ENCODE measurements around the gene COG8. TPM values are rescaled to one million over a fixed set of nuclear protein-coding genes. Genes with fewer than 3 reads are reported as not detected.

COG8 gene
- total and polyA plus RNA-seq, 2 experiments from 2014 or later, result 30.2 to 41.5 TPM

- peak overlapping the region; percentile 84 for H3K4me2 ChIP-seq
- TF ChIP-seq CTCF (IDR thresholded peaks at IDR 0.05; ENCODE audit: poor library complexity) (no peak), EZH2phosphoT487 (IDR thresholded peaks at IDR 0.05; ENCODE audit: low read depth, severe bottlenecking, unreplicated experiment) (no peak), EZH2 (IDR thresholded peaks at IDR 0.05; ENCODE audit: borderline replicate concordance) (no peak)
- H3K27me3 ChIP-seq, result no peaks in the 10 kb centered on the region
- H3K79me2 ChIP-seq, result peaks cover 71% of the 10 kb centered on the region
- WGBS (ENCODE audit: low lambda C conversion rate, missing lambda C conversion rate), result 97% methylated on average over 14 of the region's 14 CpGs
- H4K20me1 ChIP-seq (ENCODE audit: insufficient read depth, poor library complexity, severe bottlenecking), result peaks cover 5% of the 10 kb centered on the region
- no peaks in the 10 kb centered on the region for H3K36me3 ChIP-seq (replicated peaks; ENCODE audit: insufficient read depth, low read depth)
- H3K9me2 ChIP-seq (replicated peaks; ENCODE audit: insufficient read depth), result no peaks in the 10 kb centered on the region
- H3K4me3 ChIP-seq, result no peak overlapping the region
- H3K27ac ChIP-seq, result peak overlapping the region; percentile 80
- no peaks in the 10 kb centered on the region for H3K9me3 ChIP-seq (ENCODE audit: low read depth)
- H3K4me1 ChIP-seq (ENCODE audit: insufficient read depth), result peaks cover 35% of the 10 kb centered on the region
- H2AFZ ChIP-seq, result no peak overlapping the region
- DNase-seq (ENCODE audit: low spot score), result no peak
These were observed 11.6 kb downstream of the COG8 start for GRCh38 chr16:69327585-69328310.

- Histone ChIP-seq H3K4me3 (no peak overlapping the region), H3K27ac (peak overlapping the region; percentile 86), H4K20me1 (ENCODE audit: insufficient read depth, poor library complexity, severe bottlenecking) (peaks cover 5% of the 10 kb centered on the region), H3K79me2 (peaks cover 71% of the 10 kb centered on the region), H3K9me2 (replicated peaks; ENCODE audit: insufficient read depth) (no peaks in the 10 kb centered on the region), H3K4me2 (peak overlapping the region; percentile 55), H3K4me1 (ENCODE audit: insufficient read depth) (peaks cover 35% of the 10 kb centered on the region), H3K9me3 (ENCODE audit: low read depth) (no peaks in the 10 kb centered on the region), H3K27me3 (no peaks in the 10 kb centered on the region), H2AFZ (no peak overlapping the region), H3K36me3 (replicated peaks; ENCODE audit: insufficient read depth, low read depth) (no peaks in the 10 kb centered on the region)
- no peak for TF ChIP-seq EZH2phosphoT487 (IDR thresholded peaks at IDR 0.05; ENCODE audit: low read depth, severe bottlenecking, unreplicated experiment)
- no peak for TF ChIP-seq CTCF (IDR thresholded peaks at IDR 0.05; ENCODE audit: poor library complexity)
- no peak for TF ChIP-seq EZH2 (IDR thresholded peaks at IDR 0.05; ENCODE audit: borderline replicate concordance)
- DNase-seq (ENCODE audit: low spot score), result peak; percentile 70
- WGBS (ENCODE audit: low lambda C conversion rate, missing lambda C conversion rate), result 67% methylated on average over 7 of the region's 7 CpGs
These were observed 13.0 kb downstream of the COG8 start for GRCh38 chr16:69326172-69326873.

- Histone ChIP-seq H3K79me2 (peaks cover 71% of the 10 kb centered on the region), H3K9me2 (replicated peaks; ENCODE audit: insufficient read depth) (no peaks in the 10 kb centered on the region), H4K20me1 (ENCODE audit: insufficient read depth, poor library complexity, severe bottlenecking) (peaks cover 5% of the 10 kb centered on the region), H3K36me3 (replicated peaks; ENCODE audit: insufficient read depth, low read depth) (no peaks in the 10 kb centered on the region), H3K27ac (peak overlapping the region; percentile 86), H3K27me3 (no peaks in the 10 kb centered on the region), H3K4me1 (ENCODE audit: insufficient read depth) (peaks cover 35% of the 10 kb centered on the region), H3K9me3 (ENCODE audit: low read depth) (no peaks in the 10 kb centered on the region), H3K4me2 (peak overlapping the region; percentile 55), H3K4me3 (no peak overlapping the region), H2AFZ (no peak overlapping the region)
- WGBS (ENCODE audit: low lambda C conversion rate, missing lambda C conversion rate), result 94% methylated on average over 6 of the region's 6 CpGs
- TF ChIP-seq EZH2phosphoT487 (IDR thresholded peaks at IDR 0.05; ENCODE audit: low read depth, severe bottlenecking, unreplicated experiment) (no peak), CTCF (IDR thresholded peaks at IDR 0.05; ENCODE audit: poor library complexity) (no peak), EZH2 (IDR thresholded peaks at IDR 0.05; ENCODE audit: borderline replicate concordance) (no peak)
- DNase-seq (ENCODE audit: low spot score), result no peak
These were observed 13.6 kb downstream of the COG8 start for GRCh38 chr16:69325784-69326171.
